Measurements from ENCODE around the gene TMEM253.

Gene TMEM253

DNA sequence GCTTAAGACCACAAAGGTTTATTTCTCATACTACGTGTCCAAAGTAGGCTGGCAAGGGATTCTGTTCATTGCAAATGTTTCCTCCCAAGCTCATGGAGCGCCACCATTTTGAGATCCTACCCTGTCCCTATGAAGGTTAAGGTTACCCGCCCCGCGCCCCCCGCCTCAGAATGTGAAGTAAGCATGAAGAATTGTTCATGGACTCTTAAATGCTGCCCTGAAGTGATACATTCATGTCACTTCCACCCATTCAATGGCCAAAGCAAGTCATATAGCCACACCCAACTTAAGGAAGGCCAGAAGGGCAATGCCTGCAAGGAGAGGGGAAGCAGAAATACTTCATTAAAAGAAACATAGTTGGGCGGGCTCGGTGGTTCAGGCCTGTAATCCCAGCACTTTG is 4.2 kb downstream of the TMEM253 start:
- no peak for DNase-seq (ENCODE audit: low read depth)

DNA sequence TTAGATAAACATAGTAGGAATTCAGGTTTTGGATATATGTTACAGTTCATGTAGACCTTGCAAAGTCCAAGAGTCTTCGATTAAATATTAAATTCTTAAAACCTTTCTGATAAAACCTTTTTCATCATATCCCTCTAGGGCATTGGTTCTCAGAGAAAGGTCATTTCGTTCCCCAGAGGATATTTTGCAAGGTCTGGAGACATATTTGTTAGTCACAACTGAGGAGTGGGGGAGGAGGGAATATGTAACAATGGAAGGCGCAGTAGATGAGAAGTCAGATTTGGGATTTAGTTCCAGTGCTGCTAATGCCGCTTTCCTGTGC is 5.3 kb downstream of the TMEM253 start:
- no peak for DNase-seq (ENCODE audit: low read depth)

DNA sequence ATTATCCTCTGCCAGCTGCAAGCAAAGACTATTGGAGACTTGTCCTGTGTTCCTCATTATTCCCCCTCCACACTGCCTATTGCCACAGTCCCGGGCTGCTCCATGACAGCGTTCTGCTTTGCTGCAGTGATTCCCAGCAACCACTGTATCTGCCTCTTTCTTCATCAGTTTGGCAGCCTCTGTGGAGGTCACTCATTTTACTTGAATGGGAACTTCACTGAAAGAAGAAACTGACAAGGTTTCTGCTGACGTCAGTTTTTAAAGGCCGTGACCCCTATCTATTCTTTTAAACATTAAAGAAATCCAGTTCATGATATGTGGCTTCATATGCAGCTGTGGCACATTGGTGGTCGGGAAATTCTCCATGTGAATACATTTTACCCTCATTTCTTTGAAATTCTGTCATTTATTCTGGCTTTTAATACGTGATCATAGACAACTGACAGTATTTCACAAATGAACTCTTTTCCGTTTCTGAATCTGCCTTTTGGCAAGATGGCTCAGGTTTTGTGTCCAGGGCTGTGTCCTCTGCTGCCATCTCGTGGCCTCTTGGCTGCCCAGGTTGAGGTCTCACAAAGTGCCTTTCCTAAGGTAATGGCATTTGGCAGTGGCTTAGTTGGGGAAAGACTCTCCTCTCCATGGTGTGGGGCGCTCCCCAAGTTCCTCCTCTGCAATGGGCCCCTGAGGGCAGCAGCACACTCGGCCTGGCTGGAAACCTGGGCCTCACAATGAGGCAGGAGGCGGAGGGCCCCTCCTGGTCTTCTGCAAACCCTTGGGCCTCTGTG is 5.8 kb downstream of the TMEM253 start:
- DNase-seq (ENCODE audit: low read depth), result peak; percentile 34

DNA sequence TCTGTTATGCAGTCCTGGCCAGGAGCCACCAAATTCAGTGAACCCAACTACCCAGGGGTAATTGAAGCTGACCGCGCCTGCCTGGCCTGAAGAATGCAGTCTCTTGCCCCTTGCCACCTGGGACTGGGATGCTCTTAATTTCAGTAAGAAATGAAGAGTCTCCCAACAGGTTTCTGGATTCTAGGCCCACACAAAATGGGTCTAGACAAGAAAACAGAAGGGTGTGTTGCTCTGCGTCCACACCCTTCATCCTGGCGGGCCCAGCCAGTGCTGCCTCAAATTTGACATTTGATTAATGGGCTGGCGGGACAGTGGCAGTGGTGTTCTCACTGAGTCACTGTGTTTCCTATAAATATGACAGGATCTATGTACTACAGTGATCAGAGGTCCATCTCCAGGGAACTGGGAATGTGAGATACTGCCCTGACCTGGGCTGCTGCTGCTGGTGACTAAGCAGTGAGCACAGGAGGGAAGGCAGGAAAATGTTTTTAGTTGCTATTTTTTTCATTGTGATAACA is 6.5 kb downstream of the TMEM253 start:
- no peak for DNase-seq (ENCODE audit: low read depth)

DNA sequence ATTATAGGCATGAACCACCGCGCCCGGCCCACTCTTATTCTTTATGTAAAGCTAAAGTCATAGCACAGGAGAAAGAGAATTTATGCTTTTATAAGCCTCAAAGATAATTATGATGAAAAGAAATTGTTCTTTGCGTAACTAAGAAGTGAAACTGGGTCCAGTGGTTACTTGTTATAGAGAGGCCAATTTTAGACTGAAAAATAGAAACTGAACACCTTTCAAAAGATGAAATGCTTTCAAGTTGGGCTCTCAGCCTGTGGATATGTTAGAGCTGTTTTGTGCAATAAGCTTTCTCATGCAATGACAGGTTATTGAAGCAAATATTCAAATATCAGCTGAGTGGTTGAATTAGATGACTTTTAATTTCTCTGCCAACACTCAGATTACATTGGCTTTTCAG is 7.9 kb downstream of the TMEM253 start:
- DNase-seq (ENCODE audit: low read depth), result no peak

DNA sequence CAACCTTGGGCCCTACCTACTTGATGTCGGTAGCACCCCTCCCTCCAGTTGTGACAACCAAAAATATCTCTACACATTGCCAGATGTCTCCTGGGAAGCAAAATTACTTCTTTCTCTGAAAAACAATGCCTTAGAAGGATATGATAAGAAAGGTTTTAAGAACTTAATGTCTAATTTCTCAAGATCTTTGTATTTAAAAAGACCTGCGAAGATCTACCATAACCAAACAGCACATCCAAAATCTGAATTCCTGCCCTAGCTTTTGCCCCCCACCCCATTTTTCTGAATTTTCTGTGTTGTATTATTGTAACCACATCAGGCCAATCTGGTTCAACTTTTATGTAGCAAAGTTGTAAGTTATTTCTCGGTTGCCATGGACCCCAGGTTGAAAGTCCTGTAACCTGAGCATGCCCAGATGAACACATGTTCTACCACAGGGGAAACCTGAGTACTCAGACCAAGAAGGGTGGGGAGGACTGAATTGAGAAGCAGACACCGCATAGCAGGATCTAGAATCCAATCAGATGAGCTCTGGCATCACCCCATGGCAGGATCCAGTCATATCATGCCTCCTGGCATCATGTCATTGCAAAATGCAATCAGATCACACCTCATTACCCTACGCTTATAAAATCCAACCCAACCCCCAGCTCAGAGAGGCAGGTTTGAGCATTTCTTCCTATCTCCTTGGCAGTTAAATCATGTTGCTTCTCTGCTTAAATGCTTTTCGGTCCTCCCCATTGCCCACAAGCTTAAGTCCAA is 8.7 kb downstream of the TMEM253 start:
- no peak for DNase-seq (ENCODE audit: low read depth)

DNA sequence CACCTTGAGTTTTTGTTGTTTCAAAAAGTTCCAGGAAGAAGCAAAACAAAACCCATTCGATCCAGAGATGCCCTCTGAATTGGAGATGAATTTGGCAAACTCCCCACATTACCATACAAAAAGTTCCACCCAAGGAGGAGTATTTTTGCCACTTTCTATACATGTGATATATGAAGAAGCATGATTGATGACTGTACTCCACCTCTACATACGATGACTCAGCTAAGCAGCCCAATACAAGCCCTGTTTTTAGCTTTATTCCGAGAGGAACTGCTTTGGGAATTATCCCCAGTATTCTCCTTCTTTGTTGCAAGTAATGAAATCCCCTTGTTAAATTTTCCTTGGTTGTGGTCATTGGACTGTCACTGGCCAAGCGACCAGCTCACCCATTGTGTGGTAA is 11.4 kb downstream of the TMEM253 start:
- DNase-seq (ENCODE audit: low read depth), result no peak

DNA sequence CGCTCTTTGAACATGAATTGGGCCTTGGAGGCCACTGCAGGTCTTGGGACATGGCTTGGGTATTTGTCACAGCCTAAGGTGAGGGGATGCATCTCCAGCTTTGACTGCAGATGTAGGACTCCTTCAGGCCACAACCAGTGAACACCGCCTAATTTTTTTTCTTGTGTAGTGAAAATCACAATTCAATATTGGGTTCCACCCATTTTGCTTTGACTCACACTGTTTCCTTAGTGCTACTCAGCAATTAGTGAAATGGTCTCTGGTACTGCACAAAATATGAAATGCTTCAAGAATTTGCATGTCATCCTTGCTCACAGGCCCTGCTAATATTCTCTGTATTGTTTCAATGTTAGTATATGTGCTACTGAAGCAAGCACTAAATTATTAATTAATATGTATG is 12.5 kb downstream of the TMEM253 start:
- no peak for DNase-seq (ENCODE audit: low read depth)

DNA sequence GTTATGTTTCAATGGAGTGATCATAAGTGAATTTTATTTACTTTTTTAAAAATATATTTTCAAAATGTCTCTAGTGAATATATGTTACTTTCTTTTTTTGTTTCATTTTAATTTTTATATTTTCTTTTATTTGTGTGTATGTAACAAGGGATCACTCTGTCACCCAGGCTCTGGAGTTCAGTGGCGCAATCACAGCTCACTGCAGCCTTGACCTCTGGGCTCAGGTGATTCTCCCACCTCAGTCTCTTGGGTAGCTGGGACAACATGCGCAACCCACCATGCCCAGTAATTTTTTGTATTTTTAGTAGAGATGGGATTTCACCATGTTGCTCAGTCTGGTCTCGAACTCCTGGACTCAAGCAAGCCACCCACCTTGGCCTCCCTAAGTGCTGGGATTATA is 18.1 kb downstream of the TMEM253 start:
- DNase-seq (ENCODE audit: low read depth), result no peak

DNA sequence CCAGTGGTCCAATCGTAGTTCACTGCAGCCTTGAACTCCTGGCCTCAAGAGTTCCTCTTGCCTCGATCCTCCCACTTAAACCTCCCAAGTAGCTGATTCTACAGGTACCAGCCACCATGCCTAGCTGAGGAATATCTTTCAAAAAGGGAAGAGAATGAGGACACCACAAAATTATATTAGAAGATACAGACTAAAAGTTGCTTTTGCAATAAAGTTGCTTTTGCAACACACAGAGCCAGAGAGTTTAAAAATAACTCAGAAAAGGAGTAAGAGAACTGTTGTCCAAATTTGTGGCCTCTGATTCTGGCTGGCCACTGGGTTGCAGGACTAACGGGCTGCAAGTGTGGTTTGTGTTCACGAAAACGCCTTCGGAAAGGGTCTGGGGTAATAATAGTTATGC is 19.8 kb downstream of the TMEM253 start:
- DNase-seq (ENCODE audit: low read depth), result no peak

DNA sequence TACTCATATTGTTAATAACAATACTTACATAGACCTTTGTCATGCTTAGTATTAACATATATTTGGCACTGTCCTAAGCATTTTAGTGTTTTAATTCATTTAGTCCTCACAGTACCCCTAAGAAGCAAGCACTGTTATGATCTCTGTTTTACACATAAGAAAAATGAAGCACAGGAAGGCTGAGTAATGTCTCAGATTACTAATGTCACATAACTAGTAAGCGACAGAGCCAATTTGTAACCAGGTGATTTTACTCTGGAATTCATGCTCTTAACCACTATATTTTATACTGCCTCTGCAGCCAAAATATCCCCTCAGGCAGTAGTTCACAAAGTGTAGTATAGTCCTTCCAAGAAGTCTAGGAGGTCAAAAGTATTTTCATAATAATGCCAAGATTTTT is 20.3 kb downstream of the TMEM253 start:
- no peak for DNase-seq (ENCODE audit: low read depth)

DNA sequence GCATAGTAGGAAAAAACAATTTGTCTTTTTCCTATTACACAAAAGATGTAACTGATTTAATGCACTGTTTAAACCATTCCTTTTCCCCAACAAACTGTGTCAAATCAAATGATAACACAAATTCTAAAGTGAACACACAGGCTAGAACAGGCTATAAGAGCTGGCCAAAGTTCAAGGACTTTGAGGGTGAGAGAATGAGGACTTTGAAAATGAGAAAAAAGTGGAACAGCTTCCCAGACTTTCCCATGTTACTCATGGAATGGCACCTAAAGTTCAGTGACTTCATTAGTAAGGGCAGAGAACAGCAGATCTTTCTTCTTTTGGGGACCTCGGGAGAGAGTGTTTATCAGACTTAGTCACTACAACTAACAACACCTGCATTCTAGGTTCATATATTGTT is 22.6 kb downstream of the TMEM253 start:
- no peak for DNase-seq (ENCODE audit: low read depth)

DNA sequence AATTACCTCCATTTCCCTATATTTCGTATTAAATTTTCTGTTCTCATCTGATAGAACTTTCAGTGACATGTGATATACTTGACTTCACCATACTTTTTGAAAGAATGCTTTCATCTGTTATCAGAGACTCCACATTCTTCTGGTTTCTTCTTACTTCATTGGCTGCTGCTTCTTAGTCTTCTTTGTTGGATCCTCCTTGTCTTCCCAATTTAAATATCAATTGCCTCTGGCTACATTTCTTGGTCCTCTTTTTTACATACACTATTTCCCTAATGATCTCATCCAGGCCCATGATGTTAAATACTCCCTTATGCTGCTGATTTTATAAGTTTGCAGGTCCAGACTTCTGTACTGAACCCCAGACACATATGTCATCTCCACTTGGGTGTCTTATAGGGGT is 33.0 kb downstream of the TMEM253 start:
- DNase-seq (ENCODE audit: low read depth), result no peak

DNA sequence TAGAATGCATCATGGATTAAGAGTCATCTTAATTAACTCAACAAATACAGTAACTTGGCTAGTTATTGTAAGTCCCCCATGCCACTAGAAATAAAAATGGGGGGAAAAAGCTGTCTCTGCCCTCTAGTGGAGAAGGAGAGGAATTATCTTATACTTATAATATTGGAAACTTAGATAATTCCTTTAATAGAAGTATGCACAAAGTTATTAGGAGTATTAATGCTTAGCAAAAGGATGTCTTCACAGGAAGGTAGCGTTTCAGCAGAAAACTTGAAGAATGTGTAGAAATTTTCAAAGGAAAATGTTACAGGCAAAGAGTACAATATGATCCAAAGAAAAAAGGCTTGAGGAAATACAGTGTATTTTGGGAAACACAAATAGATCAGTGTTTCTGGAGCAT is 35.2 kb downstream of the TMEM253 start:
- no peak for DNase-seq (ENCODE audit: low read depth)

DNA sequence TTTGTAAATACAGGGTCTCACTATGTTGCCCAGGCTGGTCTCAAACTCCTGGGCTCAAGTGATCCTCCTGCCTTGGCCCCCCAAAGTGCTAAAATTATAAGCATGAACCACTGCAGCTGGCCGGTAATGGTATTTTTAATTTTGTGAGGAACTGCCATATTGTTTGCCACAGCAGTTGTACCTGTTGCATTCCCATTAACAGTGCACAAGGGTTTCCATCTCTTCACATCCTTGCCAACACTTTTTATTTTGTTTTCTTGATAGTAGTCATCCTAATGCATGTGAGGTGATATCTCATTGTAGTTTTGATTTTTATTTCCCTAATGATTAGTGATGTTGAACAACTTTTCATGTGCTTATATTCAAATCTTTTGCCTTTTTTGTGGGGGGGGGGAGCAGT is 41.5 kb downstream of the TMEM253 start:
- DNase-seq (ENCODE audit: low read depth), result no peak

DNA sequence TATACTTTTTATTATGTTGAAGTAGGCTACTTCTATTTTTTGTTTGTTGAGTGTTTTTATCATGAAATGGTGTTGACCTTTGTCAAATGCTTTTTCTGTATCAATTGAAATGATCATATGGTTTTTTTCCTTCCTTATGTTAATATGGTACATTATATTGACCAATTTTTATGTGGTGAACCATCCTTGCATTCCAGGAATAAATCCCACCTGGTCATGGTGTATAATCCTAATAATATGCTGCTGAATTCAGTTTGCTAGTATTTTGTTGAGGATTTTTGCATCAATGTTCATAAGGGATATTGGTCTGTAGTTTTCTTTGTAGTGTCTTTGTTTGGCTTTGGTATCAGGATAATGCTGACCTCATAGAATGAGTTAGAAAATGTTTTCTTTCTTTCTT is 44.6 kb downstream of the TMEM253 start:
- no peak for DNase-seq (ENCODE audit: low read depth)

DNA sequence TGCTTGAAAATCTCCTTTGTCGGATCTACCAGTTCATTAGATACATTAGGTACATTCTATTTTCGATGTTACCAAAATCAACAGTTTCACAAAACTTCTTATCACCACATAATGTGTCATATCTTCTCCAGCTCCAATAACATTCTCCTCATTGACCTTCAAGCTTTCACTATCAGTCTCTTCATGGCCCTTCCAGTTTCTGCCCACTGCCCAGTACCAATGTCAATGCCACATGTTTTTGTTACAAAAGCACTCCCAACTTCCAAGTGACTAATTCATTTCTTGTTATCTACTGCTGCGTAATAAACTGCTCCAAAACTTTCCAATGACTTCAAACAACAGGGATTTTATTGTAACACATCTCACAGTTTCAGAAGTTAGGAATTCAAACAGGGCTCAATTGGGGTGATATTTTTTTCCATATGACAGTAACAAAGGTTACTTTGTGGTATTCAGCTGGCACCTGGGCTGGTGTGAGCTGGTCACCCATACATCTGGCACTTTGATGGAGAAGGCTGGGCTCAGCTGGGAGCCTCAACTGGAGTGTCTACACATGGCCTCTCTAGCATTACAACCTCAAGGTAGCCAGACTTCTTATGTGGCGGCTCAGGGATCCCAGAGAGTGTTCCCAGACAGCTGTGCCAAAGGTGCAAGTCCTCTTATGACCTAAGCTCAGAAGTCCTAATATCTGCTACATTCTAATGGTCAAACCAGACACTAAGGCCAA is 48.9 kb downstream of the TMEM253 start:
- no peak for DNase-seq (ENCODE audit: low read depth)

Measured in stimulated activated CD8-positive, alpha-beta memory T cell treated with anti-CD3 and anti-CD28 coated beads, Interleukin-15, amount 100 ng/mL, for 24 hours (primary cell).